Right cardiac atrium (tissue), 5 donors: ENCODE measurements around the gene OR8U1. TPM values are rescaled to one million over a fixed set of nuclear protein-coding genes. Genes with fewer than 3 reads are reported as not detected.
A peak's percentile ranks its signal among the peaks of the same experiment; 100 is the strongest.
"Not testable (repeated sequence)": the region's sequence is repeated elsewhere in the genome, so short reads cannot be mapped to it uniquely, and the experiment has no call there.

ENCODE experiments used
- ATAC-seq, 2 donors: fragments of 200-7000 bp; cut with Tn5 transposase; one replicate each; pipeline versions ENCODE4 v1.8.0 to v1.9.1; 2020; ENCODE audit warnings: moderate library complexity in 2 of 2, mild to moderate bottlenecking in 1 of 2
- DNase-seq, 3 donors: peaks; one replicate each; pipeline ENCODE4 v3.0.0-alpha.2; 2020
- H3K27ac ChIP-seq: one replicate; pipeline ENCODE4 v1.5.1; 2013; ENCODE audit warnings: mild to moderate bottlenecking, low read length, control low read depth, moderate library complexity
- H3K27me3 ChIP-seq: one replicate; pipeline ENCODE4 v1.6.1; 2013; ENCODE audit not compliant: control insufficient read depth, insufficient read depth
- H3K4me1 ChIP-seq: one replicate; pipeline ENCODE4 v1.6.1; 2013; ENCODE audit warnings: low read length; ENCODE audit not compliant: control insufficient read depth, insufficient read depth
- H3K4me3 ChIP-seq: one replicate; pipeline ENCODE4 v1.5.1; 2013; ENCODE audit warnings: low read length, control low read depth
- H3K9me3 ChIP-seq: one replicate; pipeline ENCODE4 v1.6.1; 2013; ENCODE audit warnings: low read length; ENCODE audit not compliant: control insufficient read depth
- WGBS: extraction: QIAGEN DNeasy Blood & Tissue Kit; methylation state at CpG from one replicate; pipeline ENCODE4 v1.1.7; 2013; 5-methylcytosine and 5-hydroxymethylcytosine counted together
- intact Hi-C, 4 donors: fragments of 100-400 bp; cut with DNase I; formaldehyde crosslinking; loops; one replicate each; pipeline versions ENCODE4 v1.11.0 to v1.14.0; 2022 to 2023
- long read RNA-seq, 4 donors: library from polyadenylated mRNA; unstranded; transcript quantifications; one replicate each; pipeline ENCODE4 v2.0.0, GENCODE V29; 2020 to 2021
- polyA plus RNA-seq: library from polyadenylated mRNA; stranded (reverse); fragments of 200-250 nt; gene quantifications from one replicate; pipeline ENCODE4 v1.2.3, GENCODE V29; 2013
- total RNA-seq, 4 donors: library from RNA; stranded (reverse); fragmentation: NEBNext Ultra II Directional; extraction: Animal tissue kit (Norgen Biotek cat#: 25700); gene quantifications; one replicate each; pipeline ENCODE4 v1.2.1, GENCODE V29; 2021
- donor health status: healthy with polysubstance abuse.
- donor health status: DM: no; HTN: yes; CAD: no.
- donor health status: DM: no; HTN: no; CAD: no.
- donor health status: DM: no; HTN: yes; CAD: no; lungs with severe emphysema.
- donor health status: DM: yes; HTN: yes; CAD: no.

The OR8U1 gene
- total RNA-seq (not detected), polyA plus RNA-seq (not detected)
- long read RNA-seq, donor 1 = 0 reads
- long read RNA-seq, donor 2 = 0 reads
- long read RNA-seq, donor 3 = 0 reads
- long read RNA-seq, donor 4 = 0 reads

DNA sequence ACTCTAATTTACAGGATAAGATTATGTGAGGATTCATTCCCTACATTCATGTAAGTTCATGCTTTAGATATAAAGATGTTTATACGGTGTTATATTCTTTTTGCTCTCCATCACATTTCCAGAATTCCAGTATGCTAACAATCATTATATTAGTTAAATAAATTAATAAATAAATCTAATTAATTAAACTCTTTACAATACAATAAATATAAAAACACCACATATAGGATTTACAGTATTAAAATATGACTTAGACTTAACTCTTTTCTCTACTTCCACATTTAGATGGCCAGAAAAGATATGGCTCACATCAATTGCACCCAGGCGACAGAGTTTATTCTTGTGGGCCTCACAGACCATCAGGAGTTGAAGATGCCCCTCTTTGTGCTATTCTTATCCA lies at the start of gene OR8U1:
Gene OR8U1, plus strand, starts transcription at position 301 of the 400 bp plus-strand sequence. Its CDS starts 0 bp downstream, at position 301.
- H3K4me3 ChIP-seq = no peak within 1 kb of the TSS
- DNase-seq = no peak
- WGBS = 73% methylated on average over 2 of the region's 2 CpGs
- no peaks in the 10 kb centered on the region for H3K9me3 ChIP-seq
- intact Hi-C loops = no loop called here
- ATAC-seq = no peak
- no peak within 1 kb of the TSS for H3K27ac ChIP-seq
- H3K27me3 ChIP-seq = no peaks in the 10 kb centered on the region
- H3K4me1 ChIP-seq = no peaks in the 10 kb centered on the region

DNA sequence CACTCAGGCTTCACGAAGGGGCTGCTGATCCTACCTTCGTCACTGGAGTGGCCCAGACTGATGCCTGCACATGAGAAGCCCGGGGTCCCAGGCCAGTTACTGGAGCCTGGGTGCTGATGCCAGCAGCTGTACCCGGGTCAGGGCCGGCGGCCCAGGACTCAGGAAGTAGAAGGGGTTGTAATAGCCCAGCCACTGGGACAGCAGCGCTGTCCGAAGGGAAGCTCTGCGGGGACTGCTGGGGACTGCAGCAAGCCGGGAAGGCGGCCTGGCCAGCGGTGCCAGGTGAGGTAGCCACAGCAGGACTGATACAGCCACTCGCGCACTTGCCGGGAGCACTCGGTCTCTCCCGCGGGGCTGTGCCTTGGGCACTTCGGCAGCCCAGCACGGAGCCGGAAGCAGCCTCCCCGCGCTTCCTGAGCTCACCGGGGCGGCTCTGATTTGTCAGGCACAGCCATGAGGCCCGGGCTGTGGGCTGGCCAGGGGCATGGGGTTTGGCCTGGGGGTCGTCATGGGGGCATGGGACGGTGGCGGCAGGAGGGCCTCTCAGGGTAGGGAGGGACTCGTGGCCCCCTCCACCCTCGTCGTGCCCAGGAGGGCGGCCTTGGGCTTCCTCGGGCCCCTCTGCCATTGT lies 43.4 kb upstream of the OR8U1 start:
- peak in 1 of 3 donors; percentile 33 for DNase-seq
- Histone ChIP-seq H3K27me3 (no peaks in the 10 kb centered on the region), H3K27ac (no peak overlapping the region), H3K9me3 (no peaks in the 10 kb centered on the region), H3K4me1 (no peaks in the 10 kb centered on the region), H3K4me3 (no peak overlapping the region)
- intact Hi-C loops = no loop called here
- peak in 1 of 2 donors; percentile 31 for ATAC-seq
- WGBS = 90% methylated on average over 34 of the region's 34 CpGs

DNA sequence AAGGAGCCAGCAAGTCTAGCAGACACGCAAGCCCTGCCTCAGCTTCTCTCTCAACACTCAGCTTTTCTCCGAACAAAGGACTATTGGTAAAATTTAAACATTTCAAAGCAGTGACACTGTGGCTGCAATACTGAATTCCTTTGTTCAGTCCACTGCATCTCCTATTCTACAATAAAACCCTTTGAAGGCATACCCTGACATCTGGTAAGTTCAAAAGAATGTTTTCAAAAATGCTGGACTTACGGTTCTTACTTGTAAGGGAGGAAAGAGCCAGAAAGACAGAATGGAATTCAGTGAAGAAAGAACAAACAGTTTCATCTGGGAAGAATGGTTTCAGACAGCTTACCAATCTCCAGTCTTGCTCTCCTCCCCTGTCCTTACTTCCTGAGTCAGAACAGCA lies 42.3 kb upstream of the OR8U1 start:
- H3K9me3 ChIP-seq = no peaks in the 10 kb centered on the region
- WGBS = 47% methylated on average over 3 of the region's 3 CpGs
- H3K4me1 ChIP-seq = no peaks in the 10 kb centered on the region
- intact Hi-C loops = no loop called here
- no peak for ATAC-seq
- DNase-seq = no peak
- H3K27me3 ChIP-seq = no peaks in the 10 kb centered on the region
- H3K27ac ChIP-seq = no peak overlapping the region
- no peak overlapping the region for H3K4me3 ChIP-seq

DNA sequence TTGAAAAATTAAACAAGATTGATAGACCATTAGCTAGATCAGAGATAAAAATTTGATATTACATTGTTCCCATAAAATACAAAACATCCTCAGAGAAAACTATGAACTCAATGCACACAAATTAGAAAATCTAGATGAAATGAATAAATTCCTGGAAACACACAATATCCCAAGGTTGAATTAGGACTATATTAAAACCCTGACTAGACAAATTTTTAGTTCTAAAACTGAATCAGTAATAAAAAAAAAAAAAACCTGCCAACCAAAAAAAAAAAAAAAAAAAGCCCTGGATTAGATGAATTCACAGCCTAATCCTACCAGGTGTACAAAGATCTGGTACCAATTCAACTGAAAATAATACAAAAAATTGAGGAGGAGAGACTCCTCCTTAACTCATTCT lies 35.1 kb upstream of the OR8U1 start:
- H3K4me3 ChIP-seq = no peak overlapping the region
- no peaks in the 10 kb centered on the region for H3K4me1 ChIP-seq
- DNase-seq (no peak), ATAC-seq (no peak)
- H3K27me3 ChIP-seq = no peaks in the 10 kb centered on the region
- H3K27ac ChIP-seq = no peak overlapping the region
- intact Hi-C loops = no loop called here
- no peaks in the 10 kb centered on the region for H3K9me3 ChIP-seq

DNA sequence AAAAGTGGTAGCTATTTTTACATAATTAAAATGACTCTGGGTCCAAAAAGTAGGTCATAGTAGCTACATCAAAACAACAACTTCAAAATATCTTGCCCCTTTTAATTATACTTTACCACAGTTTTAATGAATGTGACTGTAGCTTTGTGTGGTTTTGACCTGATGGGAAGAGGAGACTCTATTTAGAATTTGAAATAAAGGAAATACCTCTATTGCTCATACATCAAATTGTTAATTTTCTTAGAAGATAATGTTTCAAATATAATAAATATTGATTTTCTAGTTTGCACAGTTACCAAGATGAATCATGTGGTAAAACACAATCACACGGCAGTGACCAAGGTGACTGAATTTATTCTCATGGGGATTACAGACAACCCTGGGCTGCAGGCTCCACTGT lies 29.7 kb upstream of the OR8U1 start, which contains the start of gene OR8K1:
Gene OR8K1, plus strand, starts transcription at position 301 of the 400 bp plus-strand sequence. Its CDS starts 0 bp downstream, at position 301.
- DNase-seq (no peak), ATAC-seq (no peak)
- no peak within 1 kb of the TSS for H3K4me3 ChIP-seq
- H3K27ac ChIP-seq = no peak within 1 kb of the TSS
- no peaks in the 10 kb centered on the region for H3K27me3 ChIP-seq
- no peaks in the 10 kb centered on the region for H3K9me3 ChIP-seq
- WGBS = 88% methylated on average over 1 of the region's 1 CpG
- H3K4me1 ChIP-seq = no peaks in the 10 kb centered on the region
- intact Hi-C loops = no loop called here

DNA sequence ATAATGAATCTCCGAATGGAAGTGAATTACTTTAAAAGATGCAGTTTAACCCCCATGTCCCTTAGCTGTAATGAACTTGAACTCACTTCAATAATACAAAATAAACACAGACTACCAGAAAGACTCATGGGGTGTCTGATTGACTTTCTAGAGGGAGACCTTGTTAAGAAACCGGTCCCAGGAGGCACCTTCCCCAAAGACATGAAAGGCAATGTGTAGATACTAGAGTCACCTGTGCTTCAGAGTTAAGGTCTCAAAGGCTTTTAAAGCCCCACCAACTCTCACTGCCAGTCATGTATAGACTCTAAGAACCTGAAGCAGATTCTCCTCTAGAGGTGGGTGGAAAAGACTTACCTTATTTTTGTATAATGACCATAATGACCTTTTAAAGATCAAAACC lies 21.4 kb upstream of the OR8U1 start, which contains the start of gene OR8J1:
Gene OR8J1, plus strand, starts transcription at position 301 of the 400 bp plus-strand sequence. CDS start 5,956 bp downstream, outside the sequence.
- ATAC-seq (no peak), DNase-seq (no peak)
- no peaks in the 10 kb centered on the region for H3K4me1 ChIP-seq
- intact Hi-C loops = no loop called here
- H3K4me3 ChIP-seq = no peak within 1 kb of the TSS
- 41% methylated on average over 2 of the region's 2 CpGs for WGBS
- H3K27me3 ChIP-seq = no peaks in the 10 kb centered on the region
- no peaks in the 10 kb centered on the region for H3K9me3 ChIP-seq
- no peak within 1 kb of the TSS for H3K27ac ChIP-seq

DNA sequence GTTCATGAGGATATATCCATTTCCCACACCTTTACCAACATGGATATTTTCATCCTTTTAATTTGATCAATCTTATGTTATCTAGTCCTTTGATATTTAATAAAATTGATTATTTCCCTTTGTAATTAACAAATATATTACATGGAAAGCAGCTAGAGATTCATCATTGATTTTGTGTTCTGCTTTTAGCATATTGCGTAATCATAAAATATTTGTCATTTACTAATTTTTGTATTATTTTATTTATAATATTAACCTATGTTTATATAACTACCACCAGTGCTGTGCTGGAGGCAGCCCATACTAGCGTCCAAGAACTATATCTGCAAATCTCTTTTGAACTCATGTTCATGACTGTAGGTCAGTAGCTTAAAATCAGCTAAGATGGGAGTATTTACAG lies 4.7 kb downstream of the OR8U1 start:
- intact Hi-C loops = no loop called here
- 79% methylated on average over 2 of the region's 2 CpGs for WGBS
- Histone ChIP-seq H3K4me3 (no peak overlapping the region), H3K27me3 (no peaks in the 10 kb centered on the region), H3K9me3 (no peaks in the 10 kb centered on the region), H3K27ac (no peak overlapping the region), H3K4me1 (no peaks in the 10 kb centered on the region)
- DNase-seq (no peak), ATAC-seq (no peak)

DNA sequence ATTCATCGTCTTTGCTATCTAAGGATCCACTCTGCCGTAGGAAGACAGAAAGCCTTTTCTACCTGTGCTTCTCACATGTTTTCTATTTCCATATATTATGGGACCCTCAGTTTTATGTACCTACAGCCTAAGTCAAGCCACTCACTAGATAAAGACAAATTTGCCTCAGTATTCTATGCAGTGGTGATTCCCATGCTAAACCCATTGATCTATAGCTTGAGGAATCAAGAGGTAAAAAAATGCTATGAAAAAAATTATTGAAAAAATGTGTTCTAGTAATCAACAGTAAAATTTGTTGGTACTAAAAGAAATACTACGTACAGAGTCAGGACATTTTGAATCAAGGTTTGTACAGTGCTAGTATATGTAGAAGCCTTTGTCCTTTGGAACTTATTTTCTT lies 19.0 kb downstream of the OR8U1 start:
- H3K27me3 ChIP-seq = no peaks in the 10 kb centered on the region
- H3K27ac ChIP-seq = no peak overlapping the region
- H3K9me3 ChIP-seq = no peaks in the 10 kb centered on the region
- H3K4me3 ChIP-seq = no peak overlapping the region
- intact Hi-C loops = no loop called here
- 85% methylated on average over 3 of the region's 3 CpGs for WGBS
- no peaks in the 10 kb centered on the region for H3K4me1 ChIP-seq
- DNase-seq = no peak
- ATAC-seq = no peak

DNA sequence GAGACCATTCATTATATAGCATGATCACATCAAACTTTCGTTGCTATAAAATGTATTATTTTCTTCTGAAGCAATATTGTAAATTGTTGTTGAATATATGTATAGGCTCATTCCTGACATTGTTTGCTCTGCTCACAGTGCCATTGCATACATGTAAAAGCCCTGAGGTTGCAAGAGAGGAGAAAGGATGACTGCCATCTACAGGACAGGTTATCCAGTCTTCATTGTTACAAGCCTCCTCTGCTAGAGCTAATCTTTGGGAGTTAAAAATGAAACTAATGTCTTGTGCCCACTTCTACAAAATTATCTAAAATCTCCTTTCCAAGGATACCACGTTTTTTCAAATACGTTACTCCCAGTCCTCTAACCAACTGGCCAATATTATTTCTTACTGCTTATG lies 20.6 kb downstream of the OR8U1 start:
- no peaks in the 10 kb centered on the region for H3K9me3 ChIP-seq
- ATAC-seq (no peak), DNase-seq (no peak)
- WGBS = 59% methylated on average over 3 of the region's 3 CpGs
- H3K27ac ChIP-seq = no peak overlapping the region
- intact Hi-C loops = no loop called here
- H3K4me3 ChIP-seq = no peak overlapping the region
- no peaks in the 10 kb centered on the region for H3K27me3 ChIP-seq
- H3K4me1 ChIP-seq = no peaks in the 10 kb centered on the region

DNA sequence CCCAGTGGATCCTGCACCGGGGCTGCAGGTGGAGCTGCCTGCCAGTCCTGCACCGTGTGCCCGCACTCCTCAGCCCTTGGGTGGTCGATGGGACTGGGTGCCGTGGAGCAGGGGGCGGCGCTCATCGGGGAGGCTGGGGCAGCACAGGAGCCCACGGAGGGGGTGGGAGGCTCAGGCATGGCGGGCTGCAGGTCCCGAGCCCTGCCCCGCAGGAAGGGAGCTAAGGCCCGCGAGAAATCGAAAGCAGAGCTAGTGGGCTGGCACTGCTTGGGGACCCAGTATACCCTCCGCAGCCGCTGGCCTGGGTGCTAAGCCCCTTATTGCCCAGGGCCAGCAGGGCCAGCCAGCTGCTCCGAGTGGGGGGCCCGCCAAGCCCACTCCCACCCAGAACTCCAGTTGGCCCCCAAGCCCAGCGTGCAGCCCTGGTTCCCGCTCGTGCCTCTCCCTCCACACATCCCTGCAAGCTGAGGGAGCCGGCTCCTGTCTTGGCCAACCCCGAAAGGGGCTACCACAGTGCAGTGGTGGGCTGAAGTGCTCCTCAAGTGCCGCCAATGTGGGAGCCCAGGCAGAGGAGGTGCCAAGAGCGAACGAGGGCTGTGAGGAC lies 26.5 kb downstream of the OR8U1 start:
- H3K4me1 ChIP-seq, H3K4me3 ChIP-seq, ATAC-seq, H3K9me3 ChIP-seq, H3K27me3 ChIP-seq, intact Hi-C loops, H3K27ac ChIP-seq: not testable (repeated sequence)
- 93% methylated on average over 27 of the region's 27 CpGs for WGBS
- peak; percentile 8 to 33 (median 24) for DNase-seq

DNA sequence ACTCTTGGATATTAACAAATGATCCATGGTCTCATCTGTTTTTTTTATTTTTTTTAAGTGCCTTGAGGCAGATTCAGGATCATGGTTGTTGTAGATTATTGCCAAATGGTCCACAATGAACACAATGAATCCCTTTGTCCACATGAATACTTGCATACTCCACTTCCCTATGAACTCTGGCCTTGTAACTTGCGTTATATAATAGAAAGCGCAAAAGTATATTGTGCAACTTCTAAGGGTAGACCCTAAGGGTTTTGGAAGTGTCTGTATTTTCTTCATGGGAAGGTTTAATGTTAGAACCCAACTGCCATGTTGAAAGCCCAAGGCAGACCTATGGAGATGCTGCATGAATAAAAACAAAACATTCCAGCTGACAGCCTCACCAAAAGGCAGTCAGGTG lies 29.0 kb downstream of the OR8U1 start:
- Histone ChIP-seq H3K4me3 (no peak overlapping the region), H3K27ac (no peak overlapping the region), H3K4me1 (no peaks in the 10 kb centered on the region), H3K9me3 (no peaks in the 10 kb centered on the region), H3K27me3 (no peaks in the 10 kb centered on the region)
- DNase-seq (no peak), ATAC-seq (no peak)
- WGBS = 92% methylated on average over 2 of the region's 2 CpGs
- intact Hi-C loops = no loop called here
